22Rv1 (cell line): ENCODE results near the gene FAU.

ENCODE experiments used
- CTCF ChIP-seq: fragments of 450-650 bp; IDR thresholded peaks from 2 replicates; pipeline ENCODE4 v1.5.1; 2017; ENCODE audit warnings: mild to moderate bottlenecking
- ZFX ChIP-seq: fragments of 450-650 bp; IDR thresholded peaks from 2 replicates; pipeline ENCODE4 v1.6.1; 2017; ENCODE audit warnings: antibody characterized with exemption, borderline replicate concordance

- TF ChIP-seq CTCF (no peak), ZFX (no peak)
These were observed 9.5 kb upstream of the FAU start for GRCh38 chr11:65131417-65131776.
